GM19324 (cell line): ENCODE data around the gene ECE1.

Source experiments
- ATAC-seq: cut with Tn5 transposase; IDR thresholded peaks from one replicate; pipeline ENCODE4 v1.9.1; 2021; ENCODE audit warnings: mild to moderate bottlenecking, moderate library complexity; ENCODE audit not compliant: unreplicated experiment, low FRiP score

ECE1 gene

GRCh38 chr1:21255284-21255942, 34.9 kb downstream of the ECE1 start:
- ATAC-seq: no peak

- ATAC-seq: no peak
Observed at GRCh38 chr1:21254335-21254951, 35.8 kb downstream of the ECE1 start.

- ATAC-seq: no peak
Observed at GRCh38 chr1:21251773-21252471, 38.3 kb downstream of the ECE1 start.

- no peak for ATAC-seq
Observed at GRCh38 chr1:21249940-21250493, 40.2 kb downstream of the ECE1 start.

GRCh38 chr1:21247892-21248715, 42.2 kb downstream of the ECE1 start:
- no peak for ATAC-seq

GRCh38 chr1:21246905-21247642, 43.2 kb downstream of the ECE1 start:
- no peak for ATAC-seq

- no peak for ATAC-seq
Observed at GRCh38 chr1:21245688-21246229, 44.5 kb downstream of the ECE1 start.

- no peak for ATAC-seq
Observed at GRCh38 chr1:21244986-21245687, 45.1 kb downstream of the ECE1 start.

- no peak for ATAC-seq
Observed at GRCh38 chr1:21244154-21244553, 46.1 kb downstream of the ECE1 start.

GRCh38 chr1:21242846-21243245, 47.4 kb downstream of the ECE1 start:
- ATAC-seq: no peak

GRCh38 chr1:21241771-21242581, 48.3 kb downstream of the ECE1 start:
- ATAC-seq: no peak

- no peak for ATAC-seq
Observed at GRCh38 chr1:21240706-21241105, 49.6 kb downstream of the ECE1 start.

GRCh38 chr1:21239221-21239620, 51.0 kb downstream of the ECE1 start:
- ATAC-seq: no peak

- ATAC-seq: no peak
Observed at GRCh38 chr1:21238141-21238800, 52.0 kb downstream of the ECE1 start.

- ATAC-seq: no peak
Observed at GRCh38 chr1:21237446-21238088, 52.7 kb downstream of the ECE1 start.

GRCh38 chr1:21236178-21236577, 54.1 kb downstream of the ECE1 start:
- no peak for ATAC-seq

- ATAC-seq: no peak
Observed at GRCh38 chr1:21234779-21235178, 55.5 kb downstream of the ECE1 start.
